ENCODE measurements around the gene AWAT2.

AWAT2 gene

GRCh38 chrX:69993494-69993893, 56.2 kb downstream of the AWAT2 start:
- Histone ChIP-seq H3K27me3 (ENCODE audit: insufficient read depth, low read length) (no peaks in the 10 kb centered on the region), H3K27ac (ENCODE audit: low read depth, low read length, poor library complexity, severe bottlenecking) (no peak overlapping the region), H3F3A (ENCODE audit: insufficient read depth, low read length) (no peaks in the 10 kb centered on the region), H3K9ac (ENCODE audit: low read length) (no peak overlapping the region), H3K4me2 (ENCODE audit: low read length) (no peak overlapping the region), H3K9me2 (ENCODE audit: low read depth, low read length) (no peaks in the 10 kb centered on the region), H2AFZ (ENCODE audit: low read length) (no peak overlapping the region), H3K4me1 (ENCODE audit: insufficient read depth, low read length, severe bottlenecking) (no peaks in the 10 kb centered on the region), H3K79me2 (ENCODE audit: insufficient read depth, low read length) (no peaks in the 10 kb centered on the region), H3K9me3 (ENCODE audit: low read length) (no peaks in the 10 kb centered on the region), H4K20me1 (ENCODE audit: insufficient read depth, low read length) (no peaks in the 10 kb centered on the region), H3K4me3 (ENCODE audit: low read depth, low read length, poor library complexity, severe bottlenecking) (no peak overlapping the region), H3K36me3 (ENCODE audit: insufficient read depth, low read length) (no peaks in the 10 kb centered on the region)
- TF ChIP-seq CTCF (IDR thresholded peaks at IDR 0.05; ENCODE audit: low read length) (no peak), EZH2 (IDR thresholded peaks at IDR 0.05; ENCODE audit: borderline replicate concordance, low read length) (no peak)

- no peak overlapping the region for H3K9ac ChIP-seq (ENCODE audit: low read length)
- no peaks in the 10 kb centered on the region for H3K79me2 ChIP-seq (ENCODE audit: insufficient read depth, low read length)
- H3K9me3 ChIP-seq (ENCODE audit: low read length) = no peaks in the 10 kb centered on the region
- no peak for TF ChIP-seq EZH2 (IDR thresholded peaks at IDR 0.05; ENCODE audit: borderline replicate concordance, low read length)
- TF ChIP-seq CTCF (IDR thresholded peaks at IDR 0.05; ENCODE audit: low read length) = no peak
- H3K4me2 ChIP-seq (ENCODE audit: low read length) = no peak overlapping the region
- H3K9me2 ChIP-seq (ENCODE audit: low read depth, low read length) = no peaks in the 10 kb centered on the region
- no peaks in the 10 kb centered on the region for H3K27me3 ChIP-seq (ENCODE audit: insufficient read depth, low read length)
- H4K20me1 ChIP-seq (ENCODE audit: insufficient read depth, low read length) = no peaks in the 10 kb centered on the region
- no peak overlapping the region for H3K4me3 ChIP-seq (ENCODE audit: low read depth, low read length, poor library complexity, severe bottlenecking)
- H3K4me1 ChIP-seq (ENCODE audit: insufficient read depth, low read length, severe bottlenecking) = no peaks in the 10 kb centered on the region
- H3K27ac ChIP-seq (ENCODE audit: low read depth, low read length, poor library complexity, severe bottlenecking) = no peak overlapping the region
- no peaks in the 10 kb centered on the region for H3K36me3 ChIP-seq (ENCODE audit: insufficient read depth, low read length)
- H2AFZ ChIP-seq (ENCODE audit: low read length) = no peak overlapping the region
- no peaks in the 10 kb centered on the region for H3F3A ChIP-seq (ENCODE audit: insufficient read depth, low read length)
Observed at GRCh38 chrX:69991685-69992084, 58.1 kb downstream of the AWAT2 start.

Data from OCI-LY1 (cell line).